ENCODE results near the gene MBD3L2B.

DNA sequence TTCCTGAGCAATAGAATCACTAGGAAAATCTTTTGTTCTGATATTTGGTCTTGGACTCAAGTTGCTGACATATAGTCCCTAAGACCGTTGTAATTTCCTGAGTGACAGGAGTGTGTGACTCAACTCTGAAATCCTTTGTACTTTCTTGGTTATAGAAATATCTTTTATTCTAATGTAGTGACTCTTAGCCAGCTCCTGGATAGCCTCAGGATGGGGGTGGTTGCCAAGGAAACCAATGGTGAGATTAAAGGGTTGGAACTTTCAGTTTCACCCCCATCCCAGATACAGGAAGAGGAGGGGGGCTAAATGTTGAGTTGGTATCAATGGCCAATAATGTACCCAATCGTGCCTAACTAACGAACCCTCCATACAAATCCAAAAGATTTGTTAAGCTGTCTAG is 41.8 kb downstream of the MBD3L2B start:
- no peak for TF ChIP-seq EZH2 (IDR thresholded peaks at IDR 0.05; ENCODE audit: insufficient read depth, poor library complexity, severe bottlenecking)
- no peak for TF ChIP-seq EZH2phosphoT487 (IDR thresholded peaks at IDR 0.05; ENCODE audit: insufficient read depth, low read depth)
